Erythroblast (primary cell): ENCODE results near the gene CIPC.

Source experiments
- GATA1 ChIP-seq: IDR thresholded peaks from 2 replicates; pipeline ENCODE4 v1.6.1; 2011; ENCODE audit warnings: low read depth, mild to moderate bottlenecking, control low read depth, low read length, moderate library complexity
- POLR2A ChIP-seq: IDR thresholded peaks from 2 replicates; pipeline ENCODE4 v1.6.1; 2011; ENCODE audit warnings: mild to moderate bottlenecking, low read length

DNA sequence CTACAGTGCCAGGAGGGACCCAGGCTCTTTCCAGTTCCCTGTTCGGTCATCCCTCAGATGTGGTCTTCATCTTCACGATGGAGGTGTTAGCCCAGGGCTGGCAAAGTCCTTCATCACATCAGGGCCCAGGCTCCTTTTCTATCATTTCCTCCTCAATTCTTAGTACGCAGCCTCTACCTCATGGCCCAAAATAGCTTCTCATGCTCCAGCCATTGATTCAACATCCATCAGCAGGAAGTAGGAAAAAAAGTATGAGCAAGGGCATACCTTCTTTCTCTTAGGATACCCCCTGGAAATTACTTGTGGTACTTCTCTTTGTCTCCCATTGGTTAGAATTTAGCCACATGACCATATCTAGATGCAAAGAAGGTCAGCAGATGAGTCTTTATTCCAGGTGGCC lies 55.7 kb downstream of the CIPC start:
- TF ChIP-seq POLR2A: no peak
- no peak for TF ChIP-seq GATA1
